Measurements from ENCODE around the gene HRH3.

HRH3 gene

GRCh38 chr20:62174870-62175624 lies 45.0 kb downstream of the HRH3 start:
- no peak for DNase-seq

GRCh38 chr20:62174021-62174804 lies 45.9 kb downstream of the HRH3 start:
- DNase-seq, result no peak

DNA sequence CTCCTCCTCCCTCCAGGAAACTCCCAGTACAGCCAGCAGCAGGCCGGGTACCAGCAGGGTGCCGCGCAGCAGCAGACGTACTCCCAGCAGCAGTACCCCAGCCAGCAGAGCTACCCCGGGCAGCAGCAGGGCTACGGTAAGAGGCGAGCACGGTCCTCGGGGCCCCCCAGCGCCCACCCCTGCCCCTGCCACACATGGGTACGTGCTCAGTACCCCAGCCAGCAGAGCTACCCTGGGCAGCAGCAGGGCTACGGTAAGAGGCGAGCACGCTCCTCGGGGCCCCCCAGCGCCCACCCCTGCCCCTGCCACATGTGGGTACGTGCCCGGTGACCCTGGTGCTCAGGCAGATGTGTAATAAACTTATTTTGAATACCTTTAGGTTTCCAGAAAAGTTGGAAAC lies 47.4 kb downstream of the HRH3 start:
- no peak for DNase-seq

- no peak for DNase-seq
These were observed 48.8 kb downstream of the HRH3 start for GRCh38 chr20:62171245-62171644.

- DNase-seq, result no peak
These were observed 49.5 kb downstream of the HRH3 start for GRCh38 chr20:62170536-62170935.

- no peak for DNase-seq
These were observed 51.1 kb downstream of the HRH3 start for GRCh38 chr20:62168890-62169435.

DNA sequence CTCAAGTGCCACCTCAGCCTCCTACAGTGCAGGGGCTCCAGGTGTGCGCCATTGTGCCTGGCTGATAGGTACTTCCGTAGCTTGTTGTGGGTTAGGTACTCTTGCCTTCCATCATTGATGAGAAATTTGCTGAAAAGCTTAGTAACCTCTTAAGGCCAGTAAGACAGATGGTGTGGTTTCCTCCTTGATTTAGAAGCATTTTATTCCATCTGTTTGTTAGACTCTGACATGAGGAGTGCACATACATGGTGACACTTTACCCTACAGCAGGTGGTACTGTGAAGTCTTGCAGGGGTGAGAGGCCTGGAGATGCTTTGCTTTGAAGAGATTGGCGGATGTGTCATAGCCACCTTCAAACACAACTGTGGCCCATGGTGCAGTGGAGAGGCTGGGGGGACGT lies 52.0 kb downstream of the HRH3 start:
- DNase-seq, result no peak

GRCh38 chr20:62167474-62167873 lies 52.6 kb downstream of the HRH3 start:
- no peak for DNase-seq

- no peak for DNase-seq
These were observed 54.2 kb downstream of the HRH3 start for GRCh38 chr20:62165762-62166399.
